Choroid plexus epithelial cell (primary cell): ENCODE measurements around the gene TTC3.

Experiments used
- DNase-seq: peaks from one replicate; pipeline ENCODE4 v3.0.0-alpha.2; 2010; ENCODE audit warnings: low read depth
- H3K4me3 ChIP-seq: 2 replicates; pipeline ENCODE4 v1.5.1; 2011; ENCODE audit warnings: low read depth, mild to moderate bottlenecking, control low read depth, low read length, moderate library complexity
- CTCF ChIP-seq: conservative IDR thresholded peaks from 2 replicates; pipeline ENCODE4 v1.5.1; 2011; ENCODE audit warnings: low read depth, mild to moderate bottlenecking, control low read depth, inconsistent platforms, low read length, moderate library complexity

The TTC3 gene

DNA sequence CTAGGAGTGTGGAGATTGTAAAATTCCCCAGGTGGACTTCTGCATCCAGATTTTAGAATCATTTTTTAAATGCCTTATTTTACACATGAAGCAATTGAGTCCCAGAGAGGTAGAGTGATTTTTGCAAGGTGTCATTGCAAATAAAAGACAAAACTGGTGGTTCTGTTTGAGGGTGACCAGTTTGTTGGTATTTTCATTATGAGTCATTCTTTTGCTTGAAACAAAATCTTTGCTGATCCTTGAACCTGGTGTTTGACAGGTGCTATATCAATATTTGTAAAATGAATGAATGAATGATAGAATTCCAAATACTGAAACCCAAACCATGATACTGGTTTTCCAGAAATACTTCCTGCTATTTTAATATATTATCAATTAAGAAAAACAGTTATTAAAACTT, 44.1 kb downstream of the TTC3 start:
- H3K4me3 ChIP-seq = no peak overlapping the region
- no peak for DNase-seq
- no peak for TF ChIP-seq CTCF

DNA sequence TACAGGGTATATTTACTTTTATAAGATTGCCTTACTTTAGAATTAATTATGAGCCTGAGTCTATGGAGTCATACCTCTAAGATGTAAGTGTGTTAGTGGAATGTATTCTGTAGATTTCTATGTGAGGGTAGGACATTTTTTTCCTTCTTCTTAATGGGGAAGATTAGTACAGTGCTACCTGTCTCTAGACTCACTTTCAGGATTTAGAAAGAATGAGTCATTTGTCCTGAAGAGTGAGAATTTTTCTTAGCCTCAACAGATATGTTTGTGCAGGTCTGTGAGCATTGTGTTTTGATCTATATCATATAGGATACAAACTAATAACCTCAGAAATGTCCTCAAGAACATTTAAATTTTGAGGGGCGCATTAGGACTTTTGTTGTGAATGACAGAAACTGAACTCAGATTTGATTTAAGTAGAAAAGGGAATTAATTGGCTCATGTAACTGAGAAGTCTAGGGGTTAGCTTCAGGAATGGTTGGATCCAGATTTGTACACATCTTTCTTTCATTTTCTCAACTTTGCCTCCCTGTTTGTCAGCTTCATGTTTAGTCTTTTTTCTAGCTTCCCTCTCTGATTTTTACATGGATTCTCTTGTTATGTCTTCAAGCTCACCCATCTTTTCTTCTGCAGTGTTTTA, 45.3 kb downstream of the TTC3 start:
- H3K4me3 ChIP-seq = no peak overlapping the region
- no peak for DNase-seq
- no peak for TF ChIP-seq CTCF

- no peak for DNase-seq
- peak; percentile 36 for TF ChIP-seq CTCF
- H3K4me3 ChIP-seq = no peak overlapping the region
These were observed 46.6 kb downstream of the TTC3 start for GRCh38 chr21:37119421-37120218.

- no peak overlapping the region for H3K4me3 ChIP-seq
- no peak for TF ChIP-seq CTCF
- DNase-seq = no peak
These were observed 55.0 kb downstream of the TTC3 start for GRCh38 chr21:37128076-37128475.

GRCh38 chr21:37130971-37131370, 57.9 kb downstream of the TTC3 start:
- TF ChIP-seq CTCF = no peak
- no peak overlapping the region for H3K4me3 ChIP-seq
- peak; percentile 65 for DNase-seq

- no peak overlapping the region for H3K4me3 ChIP-seq
- no peak for DNase-seq
- no peak for TF ChIP-seq CTCF
These were observed 63.2 kb downstream of the TTC3 start for GRCh38 chr21:37136261-37136660.

GRCh38 chr21:37136744-37137143, 63.7 kb downstream of the TTC3 start:
- no peak for DNase-seq
- no peak overlapping the region for H3K4me3 ChIP-seq
- no peak for TF ChIP-seq CTCF
